K562 (cell line): ENCODE data around the gene BBX. TPM values are rescaled to one million over a fixed set of nuclear protein-coding genes. Genes with fewer than 3 reads are reported as not detected.

Experiments used
- ATAC-seq: fragments of 200-7000 bp; cut with Tn5 transposase; 3 replicates; pipeline ENCODE4 v1.9.1; 2020; ENCODE audit warnings: moderate library complexity
- BruUV-seq: library from RNA; stranded (reverse); fragments of 400-500 nt; replicated peaks from 2 replicates; lab custom pipeline; 2021; lab: Mats Ljungman, UMichigan
- CTCF ChIA-PET: fragments of 300-600 bp; formaldehyde crosslinking; extraction: SDS; loops from one replicate; lab custom pipeline; 2021; ENCODE audit warnings: low intra/inter-chr PET ratio; lab: Yijun Ruan, JAX
- POLR2A ChIA-PET: fragments of 300-600, 350-650 bp; sonication (Branson Sonifier 250); formaldehyde crosslinking; extraction: SDS; loops from one replicate; lab custom pipeline; 2021; ENCODE audit warnings: antibody characterized with exemption, inconsistent platforms; lab: Yijun Ruan, JAX
- DNase-seq, 4 experiments: peaks; one replicate each; pipeline versions ENCODE4 v3.0.0 to v3.0.0-alpha.2; 2011 to 2018; ENCODE audit warnings: low spot score in 3 of 4, mixed read lengths in 3 of 4; ENCODE audit errors: extremely low read depth in 1 of 4
- FAIRE-seq: peaks from 2 replicates; lab custom pipeline; 2011; peaks lifted over from hg19 to GRCh38; lab: Jason Lieb, UNC
- H2AFZ ChIP-seq: 2 replicates; pipeline ENCODE4 v1.6.0; 2011; ENCODE audit warnings: low read depth, low read length, control low read depth, inconsistent platforms
- H3K27ac ChIP-seq: fragments of 200-600 bp; 3 replicates; pipeline ENCODE4 v1.8.0; 2011; ENCODE audit warnings: low read depth, mild to moderate bottlenecking, control low read depth, inconsistent platforms, low read length, moderate library complexity, mixed read lengths; ENCODE audit errors: extremely low read depth
- H3K27me3 ChIP-seq, 2 experiments: fragments of 300-600 bp in 1 of 2; 2 replicates in 1 of 2; 3 replicates in 1 of 2; pipeline versions ENCODE4 v1.6.0 to v1.8.0; 2011; ENCODE audit warnings: inconsistent platforms in 2 of 2, low read length in 2 of 2, mild to moderate bottlenecking in 1 of 2, mixed read lengths in 1 of 2, moderate library complexity in 1 of 2; ENCODE audit not compliant: control insufficient read depth in 2 of 2, insufficient read depth in 2 of 2
- H3K36me3 ChIP-seq: fragments of 300-600 bp; 3 replicates; pipeline ENCODE4 v1.8.0; 2011; ENCODE audit warnings: mild to moderate bottlenecking, low read length, inconsistent platforms; ENCODE audit not compliant: control insufficient read depth, insufficient read depth
- H3K4me1 ChIP-seq, 2 experiments: fragments of 200-600 bp in 1 of 2; replicated peaks in 1 of 2; 2 replicates in 1 of 2; 3 replicates in 1 of 2; pipeline versions ENCODE4 v1.5.1 to v1.8.0; 2011; ENCODE audit warnings: inconsistent platforms in 2 of 2, low read length in 2 of 2, mild to moderate bottlenecking in 1 of 2, mixed read lengths in 1 of 2, moderate library complexity in 1 of 2; ENCODE audit not compliant: control insufficient read depth in 2 of 2, insufficient read depth in 2 of 2
- H3K4me2 ChIP-seq: 2 replicates; pipeline ENCODE4 v1.6.1; 2011; ENCODE audit warnings: low read length, control low read depth, inconsistent platforms, mixed read lengths; ENCODE audit not compliant: insufficient read depth
- H3K4me3 ChIP-seq: fragments of 200-600 bp; sonication (generic), shearing (Covaris generic); 2 replicates; pipeline ENCODE4 v1.5.1; 2016; ENCODE audit warnings: control low read depth, inconsistent platforms
- H3K79me2 ChIP-seq: fragments of 200-600 bp; 3 replicates; pipeline ENCODE4 v1.8.0; 2011; ENCODE audit warnings: low read length, inconsistent platforms; ENCODE audit not compliant: control insufficient read depth, insufficient read depth
- H3K9ac ChIP-seq, 2 experiments: 2 replicates each; pipeline versions ENCODE4 v1.6.0 to v1.6.1; 2011; ENCODE audit warnings: low read depth in 2 of 2, low read length in 2 of 2, control low read depth in 1 of 2, inconsistent platforms in 1 of 2, mild to moderate bottlenecking in 1 of 2, mixed read lengths in 1 of 2; ENCODE audit not compliant: insufficient read depth in 1 of 2
- H3K9me1 ChIP-seq: one replicate; pipeline ENCODE4 v1.6.0; 2011; ENCODE audit warnings: inconsistent platforms, mild to moderate bottlenecking, low read length, moderate library complexity; ENCODE audit not compliant: control insufficient read depth, insufficient read depth
- H3K9me3 ChIP-seq: replicated peaks from 2 replicates; pipeline ENCODE4 v1.5.1; 2011; ENCODE audit warnings: low read depth, low read length, inconsistent platforms; ENCODE audit not compliant: control insufficient read depth, insufficient read depth
- H4K20me1 ChIP-seq: replicated peaks from 2 replicates; pipeline ENCODE4 v1.6.1; 2011; ENCODE audit warnings: low read length, inconsistent platforms, mixed read lengths; ENCODE audit not compliant: control insufficient read depth, insufficient read depth
- BCOR ChIP-seq: fragments of 450-650 bp; IDR thresholded peaks from 2 replicates; pipeline ENCODE4 v1.6.1; 2016
- GTF2F1 ChIP-seq: IDR thresholded peaks from 2 replicates; pipeline ENCODE4 v1.6.1; 2011; ENCODE audit warnings: low read depth, low read length, improper control_type of control experiment
- ZNF398 ChIP-seq: fragments of 250-450 bp; sonication (Bioruptor Pico); IDR thresholded peaks from 2 replicates; pipeline ENCODE4 v1.8.0; 2021; ENCODE audit warnings: moderate library complexity, mild to moderate bottlenecking, inconsistent platforms
- WGBS: fragments of 100-300 bp; shearing (Covaris generic); methylation state at CpG from one replicate; pipeline ENCODE4 v1.1.6; 2016; ENCODE audit warnings: low coverage, mixed read lengths; ENCODE audit not compliant: insufficient coverage; ENCODE audit errors: missing lambda C conversion rate; 5-methylcytosine and 5-hydroxymethylcytosine counted together
- in situ Hi-C: fragments of 300-500 bp; cut with MboI; formaldehyde crosslinking; loops from 4 replicates; pipeline ENCODE4 v1.15.0; 2018; ENCODE audit warnings: inconsistent platforms, mixed read lengths
- intact Hi-C: fragments of 100-400 bp; cut with micrococcal nuclease; formaldehyde crosslinking; loops from 2 replicates; pipeline ENCODE4 v1.14.2; 2022
- polyA plus RNA-seq, 8 experiments: library from polyadenylated mRNA; depleted of rRNA in 4 of 8; stranded (reverse) in 5 of 8; unstranded in 3 of 8; fragments of >200 nt; fragmentation: Nextera tagmentation in 2 of 8; fragmentation: Illumina TruSeq in 1 of 8; extraction: Ambion mirVana in 2 of 8; extraction: Trizol in 1 of 8; gene quantifications; 2 replicates each; pipeline versions ENCODE4 v1.2.1 to v1.2.3, GENCODE V29; 2011 to 2014; ENCODE audit warnings: inconsistent platforms in 1 of 8, missing spikeins in 1 of 8
- total RNA-seq, 7 experiments: library from RNA; depleted of rRNA in 6 of 7; stranded (reverse); fragments of >200 nt in 6 of 7; fragmentation: Illumina TruSeq in 2 of 7; extraction: Trizol in 2 of 7; gene quantifications; 2 replicates each; pipeline versions ENCODE4 v1.2.1 to v1.2.3, GENCODE V29; 2011 to 2021; ENCODE audit warnings: low replicate concordance in 1 of 7
- TF ChIP-seq, protein P1 (sequence below), 2 experiments: fragments of 450-650 bp; IDR thresholded peaks; 2 replicates each; pipeline ENCODE4 v1.6.1; 2016
- TF ChIP-seq, protein P2 (sequence below): fragments of 450-650 bp; IDR thresholded peaks from 2 replicates; pipeline ENCODE4 v1.7.0; 2016; ENCODE audit warnings: borderline replicate concordance

BBX gene
- total and polyA plus RNA-seq, 9 of the 15 experiments (the other 6 are each of a cell fraction or from before 2014, with no cell fraction given) = 4.9 to 19.5 (median 11.8) TPM

DNA sequence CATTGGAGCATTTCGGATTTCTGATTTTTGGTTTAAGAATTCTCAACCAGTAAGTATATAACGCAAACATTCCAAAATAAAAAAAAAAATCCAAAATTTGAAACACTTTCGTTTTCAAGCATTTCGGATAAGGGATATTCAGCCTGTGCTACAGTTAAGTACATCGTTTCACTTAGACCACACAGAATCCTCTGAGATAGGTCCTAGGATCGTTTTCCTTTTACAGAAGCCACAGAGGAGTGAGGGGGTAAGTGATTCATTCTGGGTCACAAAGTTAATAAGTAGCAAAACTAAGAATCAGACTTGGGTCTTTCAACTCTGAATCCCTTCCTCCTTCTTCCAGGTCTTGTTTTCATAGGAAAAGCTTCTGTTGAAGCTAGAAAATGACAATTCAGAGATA lies 249.3 kb downstream of the BBX start:
- Histone ChIP-seq H3K4me2 (no peak overlapping the region), H2AFZ (no peak overlapping the region), H3K4me3 (no peak overlapping the region), H3K27ac (no peak overlapping the region), H3K9me1 (no peaks in the 10 kb centered on the region), H3K27me3 (no peaks in the 10 kb centered on the region), H3K9me3 (no peaks in the 10 kb centered on the region), H4K20me1 (no peaks in the 10 kb centered on the region), H3K4me1 (no peaks in the 10 kb centered on the region), H3K36me3 (0 out of 3 replicates have a peak, but pooled peaks cover 4% of the 10 kb centered on the region), H3K79me2 (no peaks in the 10 kb centered on the region), H3K9ac (no peak overlapping the region)
- DNase-seq = no peak
- in situ Hi-C loops (no loop called here), intact Hi-C loops (no loop called here)
- ChIA-PET POLR2A (interaction anchor here (0.7 kb wide), 1 partner anchor 639 kb away, joined by 3 read pairs; no protein-coding TSS in a partner anchor), CTCF (no interaction called here)
- no peak for FAIRE-seq
- WGBS = 51% methylated on average over 6 of the region's 6 CpGs
- no TSS peak for BruUV-seq
- no peak for ATAC-seq
- TF ChIP-seq GTF2F1 (no peak), BCOR (no peak), ZNF398 (CRISPR knock-in tag) (no peak)
- TF ChIP-seq, protein P1, sequence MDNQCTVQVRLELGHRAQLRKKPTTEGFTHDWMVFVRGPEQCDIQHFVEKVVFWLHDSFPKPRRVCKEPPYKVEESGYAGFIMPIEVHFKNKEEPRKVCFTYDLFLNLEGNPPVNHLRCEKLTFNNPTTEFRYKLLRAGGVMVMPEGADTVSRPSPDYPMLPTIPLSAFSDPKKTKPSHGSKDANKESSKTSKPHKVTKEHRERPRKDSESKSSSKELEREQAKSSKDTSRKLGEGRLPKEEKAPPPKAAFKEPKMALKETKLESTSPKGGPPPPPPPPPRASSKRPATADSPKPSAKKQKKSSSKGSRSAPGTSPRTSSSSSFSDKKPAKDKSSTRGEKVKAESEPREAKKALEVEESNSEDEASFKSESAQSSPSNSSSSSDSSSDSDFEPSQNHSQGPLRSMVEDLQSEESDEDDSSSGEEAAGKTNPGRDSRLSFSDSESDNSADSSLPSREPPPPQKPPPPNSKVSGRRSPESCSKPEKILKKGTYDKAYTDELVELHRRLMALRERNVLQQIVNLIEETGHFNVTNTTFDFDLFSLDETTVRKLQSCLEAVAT (IDR thresholded peaks at IDR 0.05) = no peak
- TF ChIP-seq, protein P2, sequence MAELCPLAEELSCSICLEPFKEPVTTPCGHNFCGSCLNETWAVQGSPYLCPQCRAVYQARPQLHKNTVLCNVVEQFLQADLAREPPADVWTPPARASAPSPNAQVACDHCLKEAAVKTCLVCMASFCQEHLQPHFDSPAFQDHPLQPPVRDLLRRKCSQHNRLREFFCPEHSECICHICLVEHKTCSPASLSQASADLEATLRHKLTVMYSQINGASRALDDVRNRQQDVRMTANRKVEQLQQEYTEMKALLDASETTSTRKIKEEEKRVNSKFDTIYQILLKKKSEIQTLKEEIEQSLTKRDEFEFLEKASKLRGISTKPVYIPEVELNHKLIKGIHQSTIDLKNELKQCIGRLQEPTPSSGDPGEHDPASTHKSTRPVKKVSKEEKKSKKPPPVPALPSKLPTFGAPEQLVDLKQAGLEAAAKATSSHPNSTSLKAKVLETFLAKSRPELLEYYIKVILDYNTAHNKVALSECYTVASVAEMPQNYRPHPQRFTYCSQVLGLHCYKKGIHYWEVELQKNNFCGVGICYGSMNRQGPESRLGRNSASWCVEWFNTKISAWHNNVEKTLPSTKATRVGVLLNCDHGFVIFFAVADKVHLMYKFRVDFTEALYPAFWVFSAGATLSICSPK = no peak
